ENCODE data around the gene ARL15.

The ARL15 gene

GRCh38 chr5:54313311-54314270, 3.2 kb upstream of the ARL15 start:
- DNase-seq (ENCODE audit: low read depth), result no peak

- DNase-seq (ENCODE audit: low read depth), result no peak
Observed at GRCh38 chr5:54312499-54312898, 2.1 kb upstream of the ARL15 start.

- DNase-seq (ENCODE audit: low read depth), result no peak
Observed at GRCh38 chr5:54311176-54311677, 854 bp upstream of the ARL15 start.

GRCh38 chr5:54309691-54310432, 511 bp downstream of the ARL15 start:
- DNase-seq (ENCODE audit: low read depth), result no peak

- no peak for DNase-seq (ENCODE audit: low read depth)
Observed at GRCh38 chr5:54309276-54309675, 1.1 kb downstream of the ARL15 start.

- DNase-seq (ENCODE audit: low read depth), result no peak
Observed at GRCh38 chr5:54307583-54307982, 2.8 kb downstream of the ARL15 start.

DNA sequence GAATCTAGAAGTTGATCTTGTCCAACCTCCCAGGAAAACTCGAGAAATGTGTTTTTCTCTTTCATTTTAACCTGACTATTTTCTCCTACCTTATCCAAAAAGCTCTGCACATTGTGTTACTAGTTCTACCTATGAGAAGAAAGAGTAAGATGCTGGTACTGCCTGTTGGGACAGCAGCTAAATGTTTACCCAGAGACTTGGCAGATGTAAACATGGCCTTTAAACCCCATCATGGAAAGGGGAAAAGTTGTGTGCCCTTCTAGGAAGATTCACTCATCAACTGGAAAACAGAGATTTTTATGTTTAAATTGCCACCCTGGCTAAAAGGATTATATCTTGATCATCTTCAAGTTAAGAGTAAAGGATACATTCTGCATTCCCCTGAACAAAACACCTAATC, 3.5 kb downstream of the ARL15 start:
- no peak for DNase-seq (ENCODE audit: low read depth)

DNA sequence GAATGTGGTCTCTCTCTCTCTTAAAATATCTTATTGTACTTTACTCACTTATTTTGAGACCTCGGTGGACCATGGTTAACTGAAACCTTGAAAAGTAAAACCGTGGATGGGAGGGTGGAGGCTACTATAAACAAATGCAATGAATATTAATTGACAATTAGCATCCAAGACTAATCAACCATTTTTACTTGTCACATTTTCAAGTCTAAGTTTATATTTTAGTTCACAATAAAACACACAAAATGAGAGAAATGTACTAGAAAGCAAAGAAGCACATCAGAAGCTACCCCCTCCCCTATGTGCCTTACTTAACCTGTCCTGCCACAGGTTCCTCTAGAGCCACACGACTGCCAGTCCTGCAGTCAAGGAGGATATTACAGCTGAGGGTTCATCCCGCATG, 4.6 kb downstream of the ARL15 start:
- DNase-seq (ENCODE audit: low read depth), result no peak

DNA sequence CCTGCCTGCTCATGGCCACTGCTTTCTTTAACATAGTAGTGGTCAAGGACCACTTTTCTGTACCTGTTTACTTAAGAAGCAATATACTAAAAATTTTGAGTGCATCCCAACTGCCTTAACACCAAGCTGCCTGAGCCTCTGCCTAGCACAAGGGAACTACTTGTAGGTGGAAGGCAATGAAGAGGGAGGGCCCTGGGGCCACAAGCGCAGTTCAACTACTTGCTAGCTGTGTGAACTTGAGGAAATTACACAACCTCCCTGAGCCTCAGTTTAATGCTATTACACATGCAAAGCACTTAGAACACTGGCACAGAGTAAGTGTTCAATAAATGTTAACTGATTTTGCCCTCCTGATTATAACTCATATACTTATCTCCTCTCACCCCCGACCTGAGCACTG, 6.3 kb downstream of the ARL15 start:
- DNase-seq (ENCODE audit: low read depth), result no peak

- no peak for DNase-seq (ENCODE audit: low read depth)
Observed at GRCh38 chr5:54302267-54302687, 8.1 kb downstream of the ARL15 start.

DNA sequence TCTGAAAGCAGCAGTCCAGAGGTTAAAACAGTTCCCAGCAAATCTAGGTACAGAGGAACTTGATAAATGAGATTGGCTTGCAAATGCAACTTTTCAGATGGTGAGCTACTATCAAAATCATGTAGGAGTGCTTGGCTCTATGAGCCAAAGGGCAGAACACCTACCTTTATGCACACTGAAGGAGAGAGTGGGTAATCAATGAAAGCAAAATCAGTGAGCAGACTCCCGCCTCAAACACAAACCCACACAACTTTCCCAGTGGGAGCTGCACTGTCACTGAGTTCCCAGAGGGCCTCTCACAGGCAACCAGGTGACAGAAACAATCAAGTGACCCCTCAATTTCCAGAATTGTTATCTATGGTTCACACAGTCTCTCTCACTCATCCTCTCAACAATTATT, 8.5 kb downstream of the ARL15 start:
- no peak for DNase-seq (ENCODE audit: low read depth)

DNA sequence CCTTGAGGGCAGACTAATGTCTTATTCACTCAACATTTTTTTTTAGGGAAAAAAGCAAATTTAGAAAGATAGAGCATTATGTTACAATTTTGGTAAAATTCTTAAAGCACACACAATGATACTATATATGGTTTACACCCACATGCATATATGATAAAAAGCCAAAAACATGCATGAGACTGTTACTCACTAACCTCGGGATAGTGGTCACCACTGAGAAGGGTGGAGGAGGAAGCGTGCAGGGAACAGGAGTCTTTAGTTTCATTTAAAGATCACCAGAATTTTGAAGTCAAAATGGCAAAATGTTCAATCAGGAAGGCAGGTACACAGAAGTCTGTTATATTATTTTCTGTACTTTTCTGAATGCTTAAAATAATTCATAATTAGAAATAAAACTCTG, 9.2 kb downstream of the ARL15 start:
- no peak for DNase-seq (ENCODE audit: low read depth)

DNA sequence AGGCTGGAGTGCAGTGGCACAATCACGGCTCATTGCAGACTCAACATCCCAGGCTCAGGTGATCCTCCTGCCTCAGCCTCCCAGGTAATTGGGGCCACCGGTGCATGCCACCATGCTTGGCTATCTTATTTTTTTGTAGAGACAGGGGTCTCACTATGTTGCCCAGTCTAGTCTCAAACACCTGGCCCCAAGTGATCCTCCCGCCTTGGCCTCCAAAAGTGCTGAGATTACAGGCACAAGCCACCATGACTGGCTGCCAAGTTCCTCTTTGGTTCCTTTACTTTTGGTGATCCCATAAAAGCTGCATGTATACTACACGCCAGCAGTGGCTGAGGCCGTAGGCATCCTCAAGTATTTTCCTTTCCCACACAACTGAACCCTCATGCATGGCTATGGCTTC, 11.4 kb downstream of the ARL15 start:
- DNase-seq (ENCODE audit: low read depth), result no peak

- DNase-seq (ENCODE audit: low read depth), result no peak
Observed at GRCh38 chr5:54296386-54296785, 14.0 kb downstream of the ARL15 start.

GRCh38 chr5:54295651-54296276, 14.6 kb downstream of the ARL15 start:
- no peak for DNase-seq (ENCODE audit: low read depth)

DNA sequence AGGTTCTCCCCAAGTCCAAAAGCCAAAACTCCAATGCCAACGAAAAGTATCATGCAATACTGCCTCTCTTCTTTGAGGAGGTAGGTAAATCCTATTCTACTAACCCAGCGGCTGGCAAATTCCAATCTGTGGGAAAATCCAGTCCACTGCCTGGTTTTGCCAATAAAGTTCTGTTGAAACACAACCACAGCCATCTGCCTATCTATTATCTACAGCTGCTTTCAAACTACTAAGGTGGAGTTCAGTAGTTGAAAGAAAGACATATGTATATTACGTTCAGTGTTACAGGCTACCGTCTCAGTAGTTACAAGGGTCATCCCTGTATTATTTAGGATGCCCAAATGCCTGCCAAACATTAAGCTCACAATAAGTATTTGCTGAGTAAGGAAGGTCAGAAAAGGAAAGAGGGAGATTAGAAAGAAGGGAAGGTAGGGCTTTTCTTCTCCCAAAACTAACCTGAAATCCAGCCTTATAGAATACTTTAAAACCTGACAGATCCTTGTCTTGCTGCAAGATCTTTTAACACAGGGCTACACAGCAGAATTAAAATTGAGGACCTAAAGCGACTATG, 16.2 kb downstream of the ARL15 start:
- no peak for DNase-seq (ENCODE audit: low read depth)

- no peak for DNase-seq (ENCODE audit: low read depth)
Observed at GRCh38 chr5:54292866-54293265, 17.5 kb downstream of the ARL15 start.

DNA sequence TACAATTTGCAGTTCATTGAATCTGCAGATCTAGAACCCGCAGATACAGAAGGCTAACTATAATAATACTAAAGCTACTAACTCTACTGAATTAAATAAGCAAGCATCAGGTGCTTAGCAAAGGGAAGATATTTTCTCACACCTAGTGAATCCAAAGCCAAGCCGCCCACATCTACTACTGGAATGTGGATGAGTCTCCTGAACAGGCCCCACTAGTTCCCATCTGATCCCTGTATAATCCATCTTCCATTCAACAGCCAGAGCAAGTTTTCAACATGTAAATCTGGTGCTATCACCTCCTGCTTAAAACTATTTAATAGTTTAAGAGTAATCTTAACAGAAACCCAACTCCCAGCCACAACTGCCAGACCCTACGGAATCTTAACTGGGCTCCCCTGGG, 18.9 kb downstream of the ARL15 start:
- DNase-seq (ENCODE audit: low read depth), result no peak

DNA sequence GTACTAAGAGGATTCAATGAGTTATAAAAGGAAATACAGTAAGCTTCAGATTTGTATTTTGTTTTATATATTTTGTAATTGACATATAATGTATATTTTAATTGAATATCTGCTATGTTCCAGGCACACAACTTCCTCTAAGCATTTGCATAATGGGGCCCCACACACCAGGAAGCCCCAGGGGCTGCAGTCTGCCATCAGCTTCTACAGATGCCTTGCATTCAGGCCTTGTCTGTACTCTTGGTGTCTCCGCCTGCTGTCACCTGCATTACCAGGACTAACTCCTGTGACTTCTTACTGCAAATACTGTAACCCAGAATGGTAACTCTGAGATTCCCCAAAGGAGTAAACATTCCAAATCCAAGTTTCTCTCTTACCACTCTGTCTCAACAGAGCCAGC, 20.6 kb downstream of the ARL15 start:
- DNase-seq (ENCODE audit: low read depth), result no peak

GRCh38 chr5:54288568-54289217, 21.7 kb downstream of the ARL15 start:
- no peak for DNase-seq (ENCODE audit: low read depth)

DNA sequence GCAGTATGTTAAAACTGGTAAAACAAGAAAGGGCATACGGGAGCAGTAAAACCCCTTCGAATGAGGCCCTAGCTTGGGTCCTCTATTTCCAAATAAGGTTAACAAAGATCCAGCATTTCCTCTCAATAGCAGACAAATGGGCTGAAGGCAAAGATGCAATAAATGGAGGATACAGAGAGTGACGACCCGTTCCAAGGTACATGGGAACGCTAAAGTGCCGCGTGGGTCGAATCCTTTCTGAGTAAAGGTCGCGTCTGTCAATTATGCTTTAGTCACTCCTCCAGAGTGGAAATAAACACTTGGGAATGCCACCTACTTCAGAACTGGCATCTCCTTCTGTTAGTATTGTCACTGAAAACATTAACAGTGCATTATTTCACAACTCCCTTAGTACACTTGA, 24.7 kb downstream of the ARL15 start:
- no peak for DNase-seq (ENCODE audit: low read depth)

GRCh38 chr5:54284586-54284985, 25.8 kb downstream of the ARL15 start:
- DNase-seq (ENCODE audit: low read depth), result no peak

Measured in stimulated activated CD8-positive, alpha-beta memory T cell treated with anti-CD3 and anti-CD28 coated beads, Interleukin-12 subunit alpha, Interleukin-12 subunit beta, amount 100 ng/mL, for 1 hour (primary cell).